MM.1S (cell line): Measurements from ENCODE around the gene AGPAT3.

Experiments
- EZH2 ChIP-seq: fragments of 300-600 bp; sonication (generic); optimal IDR thresholded peaks from 2 replicates; pipeline ENCODE3; 2017; ENCODE audit warnings: low read depth, mild to moderate bottlenecking, antibody characterized with exemption, low read length, mixed read lengths
- TF ChIP-seq, protein P1 (sequence below): fragments of 300-600 bp; sonication (generic); IDR thresholded peaks from 2 replicates; pipeline ENCODE4 v1.5.1; 2016; ENCODE audit warnings: antibody characterized with exemption, low read length, mixed read lengths

DNA sequence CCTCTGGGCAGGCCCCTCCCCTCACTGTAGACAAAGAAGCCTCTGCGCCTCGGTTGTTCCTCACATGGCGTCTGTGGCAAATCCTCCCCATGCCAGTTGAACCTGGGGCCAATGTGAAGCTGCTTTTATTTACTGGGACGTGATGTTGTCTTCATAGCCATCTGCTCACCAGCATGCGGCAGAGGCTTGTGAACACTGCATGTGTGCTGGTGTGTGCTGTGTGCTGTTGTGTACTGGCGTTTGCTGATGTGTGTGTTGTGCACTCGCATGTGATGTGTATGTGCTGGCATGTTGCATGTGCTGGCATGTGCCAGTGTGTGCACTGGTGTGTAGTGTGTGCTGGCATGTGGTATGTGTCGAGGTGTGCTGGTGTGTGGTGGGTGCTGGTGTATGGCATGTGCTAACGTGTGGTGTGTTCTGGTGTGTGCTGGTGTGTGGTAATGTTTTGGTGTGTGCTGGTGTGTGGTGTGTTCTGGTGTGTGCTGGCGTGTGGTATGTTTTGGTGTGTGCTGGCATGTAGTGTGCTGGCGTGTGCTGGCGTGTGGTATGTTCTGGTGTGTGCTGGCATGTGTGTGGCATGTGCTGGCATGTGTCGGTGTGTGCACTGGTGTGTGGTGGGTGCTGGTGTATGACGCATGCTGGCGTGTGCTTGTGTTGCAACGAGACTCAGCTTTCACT, 109.9 kb downstream of the AGPAT3 start:
- TF ChIP-seq, protein P1, sequence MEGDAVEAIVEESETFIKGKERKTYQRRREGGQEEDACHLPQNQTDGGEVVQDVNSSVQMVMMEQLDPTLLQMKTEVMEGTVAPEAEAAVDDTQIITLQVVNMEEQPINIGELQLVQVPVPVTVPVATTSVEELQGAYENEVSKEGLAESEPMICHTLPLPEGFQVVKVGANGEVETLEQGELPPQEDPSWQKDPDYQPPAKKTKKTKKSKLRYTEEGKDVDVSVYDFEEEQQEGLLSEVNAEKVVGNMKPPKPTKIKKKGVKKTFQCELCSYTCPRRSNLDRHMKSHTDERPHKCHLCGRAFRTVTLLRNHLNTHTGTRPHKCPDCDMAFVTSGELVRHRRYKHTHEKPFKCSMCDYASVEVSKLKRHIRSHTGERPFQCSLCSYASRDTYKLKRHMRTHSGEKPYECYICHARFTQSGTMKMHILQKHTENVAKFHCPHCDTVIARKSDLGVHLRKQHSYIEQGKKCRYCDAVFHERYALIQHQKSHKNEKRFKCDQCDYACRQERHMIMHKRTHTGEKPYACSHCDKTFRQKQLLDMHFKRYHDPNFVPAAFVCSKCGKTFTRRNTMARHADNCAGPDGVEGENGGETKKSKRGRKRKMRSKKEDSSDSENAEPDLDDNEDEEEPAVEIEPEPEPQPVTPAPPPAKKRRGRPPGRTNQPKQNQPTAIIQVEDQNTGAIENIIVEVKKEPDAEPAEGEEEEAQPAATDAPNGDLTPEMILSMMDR = no peak
- no peak for TF ChIP-seq EZH2
